Smooth muscle cell (in vitro differentiated cells): ENCODE results near the gene MAN1A1. TPM values are rescaled to one million over a fixed set of nuclear protein-coding genes. Genes with fewer than 3 reads are reported as not detected.
A peak's percentile ranks its signal among the peaks of the same experiment; 100 is the strongest.

ENCODE experiments used
- DNase-seq: peaks from one replicate; lab custom pipeline; 2025; ENCODE audit not compliant: unreplicated experiment; lab: John Stamatoyannopoulos, UW
- H2AFZ ChIP-seq: fragments of 200-600 bp; sonication (generic); 2 replicates; pipeline ENCODE4 v1.6.0; 2016; ENCODE audit warnings: antibody characterized with exemption, low read depth, mild to moderate bottlenecking
- H3F3A ChIP-seq: fragments of 200-600 bp; sonication (generic); 2 replicates; pipeline ENCODE4 v1.6.0; 2017; ENCODE audit warnings: antibody characterized with exemption, low read depth
- H3K27ac ChIP-seq: fragments of 200-600 bp; sonication (generic); 2 replicates; pipeline ENCODE4 v1.5.1; 2016; ENCODE audit warnings: low read depth, mild to moderate bottlenecking
- H3K27me3 ChIP-seq: fragments of 200-600 bp; sonication (generic); 2 replicates; pipeline ENCODE4 v1.6.1; 2016; ENCODE audit warnings: low read depth, mild to moderate bottlenecking
- H3K36me3 ChIP-seq: fragments of 200-600 bp; sonication (generic); 2 replicates; pipeline ENCODE4 v1.5.1; 2016; ENCODE audit warnings: low read depth
- H3K4me1 ChIP-seq: fragments of 200-600 bp; sonication (generic); 2 replicates; pipeline ENCODE4 v1.5.1; 2016; ENCODE audit warnings: low read depth
- H3K4me2 ChIP-seq: fragments of 200-600 bp; sonication (generic); 2 replicates; pipeline ENCODE4 v1.6.0; 2016; ENCODE audit warnings: mild to moderate bottlenecking
- H3K4me3 ChIP-seq: fragments of 200-600 bp; sonication (generic); 2 replicates; pipeline ENCODE4 v1.5.1; 2016; ENCODE audit warnings: mild to moderate bottlenecking
- H3K79me2 ChIP-seq: fragments of 200-600 bp; sonication (generic); 2 replicates; pipeline ENCODE4 v1.6.0; 2016; ENCODE audit warnings: low read depth, mild to moderate bottlenecking
- H3K9ac ChIP-seq: fragments of 200-600 bp; sonication (generic); 2 replicates; pipeline ENCODE4 v1.6.0; 2016; ENCODE audit warnings: low read depth
- H3K9me3 ChIP-seq: fragments of 200-600 bp; sonication (generic); replicated peaks from 2 replicates; pipeline ENCODE4 v1.5.1; 2016; ENCODE audit warnings: low read depth
- H4K20me1 ChIP-seq: fragments of 200-600 bp; sonication (generic); 2 replicates; pipeline ENCODE4 v1.6.0; 2016; ENCODE audit warnings: low read depth
- WGBS: methylation state at CpG from one replicate; pipeline ENCODE4 v1.1.7; 2016; ENCODE audit warnings: low lambda C conversion rate; 5-methylcytosine and 5-hydroxymethylcytosine counted together
- polyA plus RNA-seq: library from polyadenylated mRNA; unstranded; fragments of >200 nt; fragmentation: Nextera tagmentation; extraction: Ambion mirVana; gene quantifications from 2 replicates; pipeline ENCODE4 v1.2.1, GENCODE V29; 2016
- total RNA-seq: library from RNA; depleted of rRNA; stranded (reverse); fragments of >200 nt; gene quantifications from 2 replicates; pipeline ENCODE4 v1.2.3, GENCODE V29; 2014
- TF ChIP-seq, protein P1 (sequence below): fragments of 200-600 bp; sonication (generic); IDR thresholded peaks from 2 replicates; pipeline ENCODE4 v1.5.1; 2017; ENCODE audit warnings: borderline replicate concordance, mild to moderate bottlenecking, antibody characterized with exemption; ENCODE audit not compliant: insufficient read depth, poor library complexity, severe bottlenecking

Gene MAN1A1
- total and polyA plus RNA-seq, 2 experiments from 2014 or later, result 57.1 to 127 TPM

DNA sequence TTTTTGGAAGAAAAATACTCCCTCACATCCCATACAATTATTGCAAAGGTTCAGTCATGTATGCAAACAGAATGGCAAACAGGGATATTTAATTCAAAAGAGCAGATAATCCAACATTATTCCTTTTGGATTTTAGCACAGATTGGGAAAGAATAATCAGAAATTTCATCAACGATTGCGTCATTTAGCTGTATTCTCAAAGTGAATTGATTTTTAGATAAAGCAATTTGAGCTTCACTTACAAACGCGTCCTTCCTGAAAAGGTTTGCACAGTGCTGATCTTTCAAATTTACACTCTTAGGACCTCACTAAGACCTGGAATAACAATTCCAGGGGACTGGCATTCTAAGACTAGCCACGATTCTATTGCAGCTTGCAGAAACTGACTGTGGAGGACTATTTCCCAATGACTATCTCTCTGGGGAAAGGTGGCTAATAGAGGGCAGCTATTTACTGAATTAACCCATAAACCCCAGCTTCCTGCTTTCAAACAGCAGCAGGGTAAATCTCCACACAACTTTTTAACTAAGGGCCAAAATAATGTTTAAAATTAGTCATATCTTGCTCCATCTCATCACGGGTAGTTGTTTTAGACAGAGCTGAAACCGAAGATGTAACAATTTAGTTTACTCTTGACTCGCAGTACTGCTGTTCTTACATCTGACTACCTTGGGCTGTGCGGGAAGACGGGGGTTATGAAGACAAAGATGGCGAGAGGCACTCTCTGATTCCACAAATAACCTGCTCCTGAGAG is 139.9 kb downstream of the MAN1A1 start:
- 80% methylated on average over 11 of the region's 11 CpGs for WGBS
- peak overlapping the region; percentile 15 for H3K4me2 ChIP-seq

DNA sequence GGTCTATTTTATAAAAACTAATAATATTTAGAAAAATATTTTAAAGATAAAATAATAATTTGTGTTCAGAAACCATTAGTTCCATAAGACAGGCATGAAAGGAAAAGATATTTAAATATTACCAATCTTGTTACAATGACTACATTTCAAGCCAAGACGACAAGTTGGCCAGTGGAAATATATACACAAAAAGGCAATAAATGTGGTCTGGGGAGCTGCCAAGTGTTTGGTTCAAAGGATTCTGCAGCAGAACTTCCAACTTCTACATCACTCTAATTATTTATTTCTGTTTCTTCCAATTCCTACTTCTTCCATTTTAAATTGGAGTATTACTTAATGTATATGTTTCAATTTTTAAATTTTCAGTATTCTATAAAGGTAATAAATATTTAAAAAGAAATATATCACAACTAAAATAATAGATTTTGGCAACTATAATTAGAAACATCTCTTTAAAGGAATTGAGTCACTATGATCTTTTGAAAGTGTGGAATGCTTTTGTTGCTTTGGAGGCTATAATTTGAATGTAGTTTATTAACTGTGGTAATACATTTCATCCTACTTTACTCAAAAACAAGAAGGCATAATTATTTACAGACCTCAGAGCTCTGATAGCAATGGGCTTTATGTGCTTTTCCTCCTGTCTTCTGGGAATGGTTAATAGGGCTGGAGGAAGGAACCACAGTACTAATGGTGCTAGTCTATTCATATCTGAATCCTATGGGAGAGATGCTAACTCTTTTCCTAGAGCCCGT is 141.4 kb downstream of the MAN1A1 start:
- H3K4me3 ChIP-seq, result no peak overlapping the region
- H3K4me1 ChIP-seq, result no peaks in the 10 kb centered on the region
- TF ChIP-seq, protein P1, sequence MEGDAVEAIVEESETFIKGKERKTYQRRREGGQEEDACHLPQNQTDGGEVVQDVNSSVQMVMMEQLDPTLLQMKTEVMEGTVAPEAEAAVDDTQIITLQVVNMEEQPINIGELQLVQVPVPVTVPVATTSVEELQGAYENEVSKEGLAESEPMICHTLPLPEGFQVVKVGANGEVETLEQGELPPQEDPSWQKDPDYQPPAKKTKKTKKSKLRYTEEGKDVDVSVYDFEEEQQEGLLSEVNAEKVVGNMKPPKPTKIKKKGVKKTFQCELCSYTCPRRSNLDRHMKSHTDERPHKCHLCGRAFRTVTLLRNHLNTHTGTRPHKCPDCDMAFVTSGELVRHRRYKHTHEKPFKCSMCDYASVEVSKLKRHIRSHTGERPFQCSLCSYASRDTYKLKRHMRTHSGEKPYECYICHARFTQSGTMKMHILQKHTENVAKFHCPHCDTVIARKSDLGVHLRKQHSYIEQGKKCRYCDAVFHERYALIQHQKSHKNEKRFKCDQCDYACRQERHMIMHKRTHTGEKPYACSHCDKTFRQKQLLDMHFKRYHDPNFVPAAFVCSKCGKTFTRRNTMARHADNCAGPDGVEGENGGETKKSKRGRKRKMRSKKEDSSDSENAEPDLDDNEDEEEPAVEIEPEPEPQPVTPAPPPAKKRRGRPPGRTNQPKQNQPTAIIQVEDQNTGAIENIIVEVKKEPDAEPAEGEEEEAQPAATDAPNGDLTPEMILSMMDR, result no peak
- H3F3A ChIP-seq, result no peaks in the 10 kb centered on the region
- no peaks in the 10 kb centered on the region for H4K20me1 ChIP-seq
- no peak for DNase-seq
- H3K9ac ChIP-seq, result no peak overlapping the region
- no peaks in the 10 kb centered on the region for H3K36me3 ChIP-seq
- peak overlapping the region; percentile 4 for H3K27ac ChIP-seq
- H3K27me3 ChIP-seq, result no peaks in the 10 kb centered on the region
- no peak overlapping the region for H2AFZ ChIP-seq
- WGBS, result 46% methylated on average over 2 of the region's 2 CpGs
- H3K9me3 ChIP-seq, result no peaks in the 10 kb centered on the region
- no peaks in the 10 kb centered on the region for H3K79me2 ChIP-seq
- H3K4me2 ChIP-seq, result peak overlapping the region; percentile 19

More for the DNA sequence above, 139.9 kb downstream of the MAN1A1 start:
- no peaks in the 10 kb centered on the region for H3K4me1 ChIP-seq
- no peak overlapping the region for H3K9ac ChIP-seq
- TF ChIP-seq, protein P1, result no peak
- H3K4me3 ChIP-seq, result no peak overlapping the region
- H3K27me3 ChIP-seq, result no peaks in the 10 kb centered on the region
- no peak overlapping the region for H2AFZ ChIP-seq
- no peaks in the 10 kb centered on the region for H3F3A ChIP-seq
- no peaks in the 10 kb centered on the region for H4K20me1 ChIP-seq
- no peak for DNase-seq
- H3K27ac ChIP-seq, result peak overlapping the region; percentile 6
- H3K36me3 ChIP-seq, result no peaks in the 10 kb centered on the region
- peaks cover 6% of the 10 kb centered on the region for H3K79me2 ChIP-seq
- H3K9me3 ChIP-seq, result no peaks in the 10 kb centered on the region

DNA sequence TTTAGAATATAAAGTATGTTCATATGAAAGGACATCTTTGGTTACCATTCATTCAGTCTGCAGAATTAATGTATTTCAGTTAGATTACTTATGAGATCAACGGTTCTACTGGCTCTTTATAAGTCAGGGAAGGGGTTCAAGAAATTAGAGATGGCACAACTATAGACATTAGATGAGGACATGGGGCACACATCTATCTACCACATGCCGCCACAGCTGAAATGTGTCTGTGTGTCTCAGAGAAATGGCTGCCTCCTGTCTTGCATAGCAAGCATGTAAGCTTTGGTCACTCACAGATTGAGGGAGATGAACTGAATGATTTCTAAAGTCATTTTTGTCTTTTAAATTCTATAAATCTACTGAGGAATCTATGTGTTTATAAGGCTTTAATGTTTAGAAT is 142.2 kb downstream of the MAN1A1 start:
- Histone ChIP-seq H2AFZ (no peak overlapping the region), H3K4me3 (no peak overlapping the region), H3K9me3 (no peaks in the 10 kb centered on the region), H4K20me1 (no peaks in the 10 kb centered on the region), H3K27me3 (no peaks in the 10 kb centered on the region), H3K4me1 (no peaks in the 10 kb centered on the region), H3K79me2 (no peaks in the 10 kb centered on the region), H3F3A (no peaks in the 10 kb centered on the region), H3K9ac (no peak overlapping the region), H3K4me2 (no peak overlapping the region), H3K36me3 (no peaks in the 10 kb centered on the region), H3K27ac (no peak overlapping the region)
- WGBS, result 98% methylated on average over 2 of the region's 2 CpGs
- DNase-seq, result no peak
- TF ChIP-seq, protein P1, result no peak
